ENCODE results near the gene RNF41.

DNA sequence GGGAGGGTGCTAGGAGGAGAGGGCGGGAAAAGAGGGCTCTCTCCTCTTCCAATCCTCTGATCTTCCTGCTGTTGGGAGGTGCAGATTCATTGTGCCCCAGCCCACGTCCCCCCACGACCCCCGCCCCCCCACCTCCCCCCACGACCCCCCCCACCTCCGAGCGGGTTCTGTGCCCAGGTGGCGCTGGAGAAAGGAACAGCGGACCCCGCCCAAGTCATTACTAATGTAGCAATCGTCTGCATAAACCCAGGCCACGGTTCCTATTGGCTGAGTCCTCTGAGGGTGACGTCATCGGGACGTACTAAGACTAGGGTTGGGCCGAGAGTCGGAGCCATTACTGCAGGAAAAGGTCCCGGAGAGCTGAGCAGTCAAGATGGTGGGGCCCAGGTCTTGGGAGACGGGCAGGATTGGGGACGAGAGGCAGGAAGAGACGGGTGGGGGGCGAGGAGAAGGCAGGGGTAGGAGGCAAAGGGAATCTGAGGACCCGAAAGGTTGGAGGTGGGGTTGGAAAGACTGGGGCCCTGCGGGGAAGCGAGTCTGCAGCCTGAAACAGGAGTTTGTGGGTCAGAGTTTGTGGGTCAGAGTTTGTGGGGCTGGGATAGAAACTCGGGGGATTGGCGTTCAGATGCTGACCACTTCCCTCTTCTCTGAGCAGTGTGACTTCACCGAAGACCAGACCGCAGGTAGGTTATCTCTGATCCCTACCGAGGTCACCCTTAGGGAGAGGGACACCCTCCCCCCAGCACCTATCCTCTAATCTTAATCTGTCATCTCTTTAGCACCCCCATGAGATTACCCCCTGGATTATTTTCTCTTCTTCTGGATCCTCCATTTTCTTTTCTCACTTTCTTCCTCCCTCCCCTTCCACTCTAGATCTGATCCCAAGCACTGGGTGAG is 63.4 kb downstream of the RNF41 start, which contains the start of gene MYL6:
- TF ChIP-seq, protein P1, sequence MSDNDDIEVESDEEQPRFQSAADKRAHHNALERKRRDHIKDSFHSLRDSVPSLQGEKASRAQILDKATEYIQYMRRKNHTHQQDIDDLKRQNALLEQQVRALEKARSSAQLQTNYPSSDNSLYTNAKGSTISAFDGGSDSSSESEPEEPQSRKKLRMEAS (IDR thresholded peaks at IDR 0.05; ENCODE audit: low read depth, low read length), result no peak; the same call in 1 of the 2 replicates
- TF ChIP-seq, protein P2, sequence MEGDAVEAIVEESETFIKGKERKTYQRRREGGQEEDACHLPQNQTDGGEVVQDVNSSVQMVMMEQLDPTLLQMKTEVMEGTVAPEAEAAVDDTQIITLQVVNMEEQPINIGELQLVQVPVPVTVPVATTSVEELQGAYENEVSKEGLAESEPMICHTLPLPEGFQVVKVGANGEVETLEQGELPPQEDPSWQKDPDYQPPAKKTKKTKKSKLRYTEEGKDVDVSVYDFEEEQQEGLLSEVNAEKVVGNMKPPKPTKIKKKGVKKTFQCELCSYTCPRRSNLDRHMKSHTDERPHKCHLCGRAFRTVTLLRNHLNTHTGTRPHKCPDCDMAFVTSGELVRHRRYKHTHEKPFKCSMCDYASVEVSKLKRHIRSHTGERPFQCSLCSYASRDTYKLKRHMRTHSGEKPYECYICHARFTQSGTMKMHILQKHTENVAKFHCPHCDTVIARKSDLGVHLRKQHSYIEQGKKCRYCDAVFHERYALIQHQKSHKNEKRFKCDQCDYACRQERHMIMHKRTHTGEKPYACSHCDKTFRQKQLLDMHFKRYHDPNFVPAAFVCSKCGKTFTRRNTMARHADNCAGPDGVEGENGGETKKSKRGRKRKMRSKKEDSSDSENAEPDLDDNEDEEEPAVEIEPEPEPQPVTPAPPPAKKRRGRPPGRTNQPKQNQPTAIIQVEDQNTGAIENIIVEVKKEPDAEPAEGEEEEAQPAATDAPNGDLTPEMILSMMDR (IDR thresholded peaks at IDR 0.05; ENCODE audit: low read depth, low read length), result no peak
- TF ChIP-seq POLR2A (IDR thresholded peaks at IDR 0.05; ENCODE audit: extremely low read depth, insufficient read length), result peak; percentile 94
